K562 treated with DMSO at 1 percent for 4 hours (cell line): ENCODE measurements around the gene MGAT5B. TPM values are rescaled to one million over a fixed set of nuclear protein-coding genes. Genes with fewer than 3 reads are reported as not detected.

Experiments
- total RNA-seq: library from RNA; unstranded; fragments of 300-600 nt; gene quantifications from 2 replicates; pipeline ENCODE4 v1.2.3, GENCODE V29; 2022; ENCODE audit not compliant: insufficient read depth

The MGAT5B gene, protein sequence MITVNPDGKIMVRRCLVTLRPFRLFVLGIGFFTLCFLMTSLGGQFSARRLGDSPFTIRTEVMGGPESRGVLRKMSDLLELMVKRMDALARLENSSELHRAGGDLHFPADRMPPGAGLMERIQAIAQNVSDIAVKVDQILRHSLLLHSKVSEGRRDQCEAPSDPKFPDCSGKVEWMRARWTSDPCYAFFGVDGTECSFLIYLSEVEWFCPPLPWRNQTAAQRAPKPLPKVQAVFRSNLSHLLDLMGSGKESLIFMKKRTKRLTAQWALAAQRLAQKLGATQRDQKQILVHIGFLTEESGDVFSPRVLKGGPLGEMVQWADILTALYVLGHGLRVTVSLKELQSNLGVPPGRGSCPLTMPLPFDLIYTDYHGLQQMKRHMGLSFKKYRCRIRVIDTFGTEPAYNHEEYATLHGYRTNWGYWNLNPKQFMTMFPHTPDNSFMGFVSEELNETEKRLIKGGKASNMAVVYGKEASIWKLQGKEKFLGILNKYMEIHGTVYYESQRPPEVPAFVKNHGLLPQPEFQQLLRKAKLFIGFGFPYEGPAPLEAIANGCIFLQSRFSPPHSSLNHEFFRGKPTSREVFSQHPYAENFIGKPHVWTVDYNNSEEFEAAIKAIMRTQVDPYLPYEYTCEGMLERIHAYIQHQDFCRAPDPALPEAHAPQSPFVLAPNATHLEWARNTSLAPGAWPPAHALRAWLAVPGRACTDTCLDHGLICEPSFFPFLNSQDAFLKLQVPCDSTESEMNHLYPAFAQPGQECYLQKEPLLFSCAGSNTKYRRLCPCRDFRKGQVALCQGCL
- total RNA-seq: not detected in 2 replicates

DNA sequence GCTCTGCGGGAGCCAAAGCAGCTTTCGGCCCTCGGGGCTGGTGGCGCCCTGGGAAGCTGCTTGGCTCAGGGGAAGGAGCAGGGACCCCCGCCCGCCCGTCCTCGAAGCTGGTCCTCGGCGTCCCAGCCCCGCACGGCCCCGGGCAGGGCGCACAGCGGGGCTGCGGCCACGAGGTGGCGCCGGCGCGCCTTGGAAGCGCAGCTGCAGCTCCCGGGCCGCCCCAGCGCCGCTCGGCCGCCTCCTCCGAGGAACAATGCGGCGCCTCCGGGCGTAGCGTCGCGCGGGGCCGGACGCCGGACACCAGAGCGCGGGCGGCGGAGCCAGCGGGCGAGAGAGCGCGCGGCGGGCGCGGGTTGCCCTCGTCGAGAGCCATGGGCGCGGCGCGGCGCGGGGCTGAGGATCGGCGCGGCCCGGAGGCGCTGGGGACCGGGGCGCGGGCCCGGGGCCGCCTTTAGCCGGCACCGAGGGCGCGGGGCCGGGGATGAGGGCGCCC is at the start of gene MGAT5B:
TSS of gene MGAT5B (plus strand) at position 229 of the 493 bp plus-strand sequence. CDS start 626 bp downstream, outside the sequence.

Other genes starting within 250 kb of the MGAT5B start
- 34.0 and 49.0 TPM in 2 replicates for gene ST6GALNAC1, start 224.6 kb upstream of the MGAT5B start, total RNA-seq
- gene MXRA7, start 157.4 kb upstream of the MGAT5B start, total RNA-seq: 10.9 and 13.3 TPM in 2 replicates
- gene JMJD6, start 141.8 kb upstream of the MGAT5B start, total RNA-seq: 37.5 and 52.8 TPM in 2 replicates
- 47.2 and 60.7 TPM in 2 replicates for gene METTL23, start 141.6 kb upstream of the MGAT5B start, total RNA-seq
- 199 and 348 TPM in 2 replicates for gene SRSF2, start 131.1 kb upstream of the MGAT5B start, total RNA-seq
- 14.1 and 25.5 TPM in 2 replicates for gene MFSD11, start 130.3 kb upstream of the MGAT5B start, total RNA-seq